Breast epithelium (tissue), 3 donors: Measurements from ENCODE around the gene INTS14.

Experiments
- POLR2A ChIP-seq: fragments of 450-650 bp; IDR thresholded peaks from one replicate; pipeline ENCODE4 v1.6.1; 2016; ENCODE audit warnings: antibody characterized with exemption, mild to moderate bottlenecking, moderate library complexity
- TF ChIP-seq, protein P1 (sequence below), 3 donors: fragments of 450-650 bp; IDR thresholded peaks; one replicate each; pipeline ENCODE4 v1.5.1; 2016 to 2017; ENCODE audit warnings: antibody characterized with exemption in 3 of 3, mild to moderate bottlenecking in 3 of 3, moderate library complexity in 3 of 3

DNA sequence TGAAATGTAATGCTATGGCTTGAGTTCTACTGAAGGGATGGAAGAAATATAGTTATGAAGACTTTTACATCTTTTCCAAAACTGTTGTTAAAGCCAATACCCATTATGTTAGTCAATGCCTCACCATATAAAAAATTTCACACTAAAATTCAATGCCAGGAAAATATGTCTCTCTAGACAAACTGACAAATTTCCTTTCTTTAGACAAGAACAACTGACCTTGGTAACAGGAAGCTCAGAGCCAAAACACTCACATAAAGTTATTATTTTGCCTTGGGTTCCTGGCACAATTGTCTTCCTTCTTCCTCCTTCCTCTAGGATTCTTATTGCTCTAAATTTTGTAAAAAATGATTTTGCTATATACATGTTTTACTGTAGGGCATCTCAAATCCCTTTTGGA, 26.7 kb downstream of the INTS14 start:
- no peak for TF ChIP-seq POLR2A
- TF ChIP-seq, protein P1, sequence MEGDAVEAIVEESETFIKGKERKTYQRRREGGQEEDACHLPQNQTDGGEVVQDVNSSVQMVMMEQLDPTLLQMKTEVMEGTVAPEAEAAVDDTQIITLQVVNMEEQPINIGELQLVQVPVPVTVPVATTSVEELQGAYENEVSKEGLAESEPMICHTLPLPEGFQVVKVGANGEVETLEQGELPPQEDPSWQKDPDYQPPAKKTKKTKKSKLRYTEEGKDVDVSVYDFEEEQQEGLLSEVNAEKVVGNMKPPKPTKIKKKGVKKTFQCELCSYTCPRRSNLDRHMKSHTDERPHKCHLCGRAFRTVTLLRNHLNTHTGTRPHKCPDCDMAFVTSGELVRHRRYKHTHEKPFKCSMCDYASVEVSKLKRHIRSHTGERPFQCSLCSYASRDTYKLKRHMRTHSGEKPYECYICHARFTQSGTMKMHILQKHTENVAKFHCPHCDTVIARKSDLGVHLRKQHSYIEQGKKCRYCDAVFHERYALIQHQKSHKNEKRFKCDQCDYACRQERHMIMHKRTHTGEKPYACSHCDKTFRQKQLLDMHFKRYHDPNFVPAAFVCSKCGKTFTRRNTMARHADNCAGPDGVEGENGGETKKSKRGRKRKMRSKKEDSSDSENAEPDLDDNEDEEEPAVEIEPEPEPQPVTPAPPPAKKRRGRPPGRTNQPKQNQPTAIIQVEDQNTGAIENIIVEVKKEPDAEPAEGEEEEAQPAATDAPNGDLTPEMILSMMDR (IDR thresholded peaks at IDR 0.05): no peak
